ENCODE data around the gene BUB3. TPM values are rescaled to one million over a fixed set of nuclear protein-coding genes. Genes with fewer than 3 reads are reported as not detected.

The BUB3 gene
- total and polyA plus RNA-seq, 2 experiments from 2014 or later: 243 to 272 TPM

- TF ChIP-seq ZNF331 (CRISPR knock-in tag; IDR thresholded peaks at IDR 0.05; ENCODE audit: low read depth) (no peak), NANOG (IDR thresholded peaks at IDR 0.05; ENCODE audit: borderline replicate concordance) (no peak), ZNF114 (CRISPR knock-in tag; IDR thresholded peaks at IDR 0.05) (no peak), EZH2 (IDR thresholded peaks at IDR 0.05; ENCODE audit: low read depth, unreplicated experiment) (no peak), JUNB (IDR thresholded peaks at IDR 0.05; ENCODE audit: unreplicated experiment) (no peak), STAT1 (IDR thresholded peaks at IDR 0.05; ENCODE audit: unreplicated experiment) (no peak), CREB1 (CRISPR knock-in tag; IDR thresholded peaks at IDR 0.05; ENCODE audit: low read depth) (no peak)
- TF ChIP-seq, protein P1, sequence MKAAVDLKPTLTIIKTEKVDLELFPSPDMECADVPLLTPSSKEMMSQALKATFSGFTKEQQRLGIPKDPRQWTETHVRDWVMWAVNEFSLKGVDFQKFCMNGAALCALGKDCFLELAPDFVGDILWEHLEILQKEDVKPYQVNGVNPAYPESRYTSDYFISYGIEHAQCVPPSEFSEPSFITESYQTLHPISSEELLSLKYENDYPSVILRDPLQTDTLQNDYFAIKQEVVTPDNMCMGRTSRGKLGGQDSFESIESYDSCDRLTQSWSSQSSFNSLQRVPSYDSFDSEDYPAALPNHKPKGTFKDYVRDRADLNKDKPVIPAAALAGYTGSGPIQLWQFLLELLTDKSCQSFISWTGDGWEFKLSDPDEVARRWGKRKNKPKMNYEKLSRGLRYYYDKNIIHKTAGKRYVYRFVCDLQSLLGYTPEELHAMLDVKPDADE (IDR thresholded peaks at IDR 0.05): no peak
- TF ChIP-seq, protein P2, sequence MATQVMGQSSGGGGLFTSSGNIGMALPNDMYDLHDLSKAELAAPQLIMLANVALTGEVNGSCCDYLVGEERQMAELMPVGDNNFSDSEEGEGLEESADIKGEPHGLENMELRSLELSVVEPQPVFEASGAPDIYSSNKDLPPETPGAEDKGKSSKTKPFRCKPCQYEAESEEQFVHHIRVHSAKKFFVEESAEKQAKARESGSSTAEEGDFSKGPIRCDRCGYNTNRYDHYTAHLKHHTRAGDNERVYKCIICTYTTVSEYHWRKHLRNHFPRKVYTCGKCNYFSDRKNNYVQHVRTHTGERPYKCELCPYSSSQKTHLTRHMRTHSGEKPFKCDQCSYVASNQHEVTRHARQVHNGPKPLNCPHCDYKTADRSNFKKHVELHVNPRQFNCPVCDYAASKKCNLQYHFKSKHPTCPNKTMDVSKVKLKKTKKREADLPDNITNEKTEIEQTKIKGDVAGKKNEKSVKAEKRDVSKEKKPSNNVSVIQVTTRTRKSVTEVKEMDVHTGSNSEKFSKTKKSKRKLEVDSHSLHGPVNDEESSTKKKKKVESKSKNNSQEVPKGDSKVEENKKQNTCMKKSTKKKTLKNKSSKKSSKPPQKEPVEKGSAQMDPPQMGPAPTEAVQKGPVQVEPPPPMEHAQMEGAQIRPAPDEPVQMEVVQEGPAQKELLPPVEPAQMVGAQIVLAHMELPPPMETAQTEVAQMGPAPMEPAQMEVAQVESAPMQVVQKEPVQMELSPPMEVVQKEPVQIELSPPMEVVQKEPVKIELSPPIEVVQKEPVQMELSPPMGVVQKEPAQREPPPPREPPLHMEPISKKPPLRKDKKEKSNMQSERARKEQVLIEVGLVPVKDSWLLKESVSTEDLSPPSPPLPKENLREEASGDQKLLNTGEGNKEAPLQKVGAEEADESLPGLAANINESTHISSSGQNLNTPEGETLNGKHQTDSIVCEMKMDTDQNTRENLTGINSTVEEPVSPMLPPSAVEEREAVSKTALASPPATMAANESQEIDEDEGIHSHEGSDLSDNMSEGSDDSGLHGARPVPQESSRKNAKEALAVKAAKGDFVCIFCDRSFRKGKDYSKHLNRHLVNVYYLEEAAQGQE (IDR thresholded peaks at IDR 0.05; ENCODE audit: unreplicated experiment): no peak
- TF ChIP-seq, protein P3, sequence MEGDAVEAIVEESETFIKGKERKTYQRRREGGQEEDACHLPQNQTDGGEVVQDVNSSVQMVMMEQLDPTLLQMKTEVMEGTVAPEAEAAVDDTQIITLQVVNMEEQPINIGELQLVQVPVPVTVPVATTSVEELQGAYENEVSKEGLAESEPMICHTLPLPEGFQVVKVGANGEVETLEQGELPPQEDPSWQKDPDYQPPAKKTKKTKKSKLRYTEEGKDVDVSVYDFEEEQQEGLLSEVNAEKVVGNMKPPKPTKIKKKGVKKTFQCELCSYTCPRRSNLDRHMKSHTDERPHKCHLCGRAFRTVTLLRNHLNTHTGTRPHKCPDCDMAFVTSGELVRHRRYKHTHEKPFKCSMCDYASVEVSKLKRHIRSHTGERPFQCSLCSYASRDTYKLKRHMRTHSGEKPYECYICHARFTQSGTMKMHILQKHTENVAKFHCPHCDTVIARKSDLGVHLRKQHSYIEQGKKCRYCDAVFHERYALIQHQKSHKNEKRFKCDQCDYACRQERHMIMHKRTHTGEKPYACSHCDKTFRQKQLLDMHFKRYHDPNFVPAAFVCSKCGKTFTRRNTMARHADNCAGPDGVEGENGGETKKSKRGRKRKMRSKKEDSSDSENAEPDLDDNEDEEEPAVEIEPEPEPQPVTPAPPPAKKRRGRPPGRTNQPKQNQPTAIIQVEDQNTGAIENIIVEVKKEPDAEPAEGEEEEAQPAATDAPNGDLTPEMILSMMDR (conservative IDR thresholded peaks at IDR 0.05; ENCODE audit: low read depth in 2 of 2): no peak
Measured at GRCh38 chr10:123129618-123130271, 24.5 kb upstream of the BUB3 start (continued).
